Vagina (tissue), 2 donors: Measurements from ENCODE around the gene EPN1. TPM values are rescaled to one million over a fixed set of nuclear protein-coding genes. Genes with fewer than 3 reads are reported as not detected.
"Not testable (repeated sequence)": the region's sequence is repeated elsewhere in the genome, so short reads cannot be mapped to it uniquely, and the experiment has no call there.

Experiments
- DNase-seq, 2 donors: peaks; one replicate each; pipeline ENCODE4 v3.0.0-alpha.2; 2017; ENCODE audit errors: extremely low spot score in 2 of 2
- H3K27ac ChIP-seq: fragments of 200-600 bp; sonication (generic); one replicate; pipeline ENCODE4 v1.5.1; 2019
- H3K27me3 ChIP-seq: fragments of 200-600 bp; sonication (generic); one replicate; pipeline ENCODE4 v1.5.1; 2019
- H3K36me3 ChIP-seq, 2 donors: fragments of 200-600 bp; sonication (generic); one replicate each; pipeline ENCODE4 v1.5.1; 2017 to 2019
- H3K4me1 ChIP-seq: fragments of 200-600 bp; sonication (generic); one replicate; pipeline ENCODE4 v1.5.1; 2019
- H3K4me3 ChIP-seq, 2 donors: fragments of 200-600 bp; sonication (generic); 1 replicate in 1 of 2; 2 replicates in 1 of 2; pipeline ENCODE4 v1.5.1; 2016 to 2019
- H3K9me3 ChIP-seq: fragments of 200-600 bp; sonication (generic); one replicate; pipeline ENCODE4 v1.5.1; 2019
- CTCF ChIP-seq, 3 experiments: fragments of 450-650 bp in 2 of 3; fragments of 200-600 bp in 1 of 3; sonication (generic) in 1 of 3; IDR thresholded peaks; one replicate each; pipeline ENCODE4 v1.5.1; 2017 to 2019; ENCODE audit warnings: antibody characterized with exemption in 3 of 3, mild to moderate bottlenecking in 2 of 3, moderate library complexity in 2 of 3
- POLR2A ChIP-seq, 2 donors: fragments of 450-650 bp; IDR thresholded peaks; one replicate each; pipeline ENCODE4 v1.6.1; 2017; ENCODE audit warnings: antibody characterized with exemption in 2 of 2, mild to moderate bottlenecking in 2 of 2, moderate library complexity in 2 of 2
- POLR2AphosphoS5 ChIP-seq, 2 donors: sonication (generic); formaldehyde crosslinking; IDR thresholded peaks; one replicate each; pipeline ENCODE4 v1.9.0; 2017; ENCODE audit warnings: antibody characterized with exemption in 2 of 2, mild to moderate bottlenecking in 2 of 2, low read depth in 1 of 2; ENCODE audit not compliant: insufficient read depth in 1 of 2
- intact Hi-C: fragments of 100-400 bp; cut with DNase I; formaldehyde crosslinking; loops from one replicate; pipeline ENCODE4 v1.15.1; 2023
- total RNA-seq: library from RNA; depleted of rRNA; stranded (reverse); fragments of >200 nt; gene quantifications from one replicate; pipeline ENCODE4 v1.2.3, GENCODE V29; 2016

The EPN1 gene
- total RNA-seq, 1 donor from 2014 or later: 43.7 TPM

GRCh38 chr19:55712804-55713631 is 38.0 kb downstream of the EPN1 start:
- no peaks in the 10 kb centered on the region for H3K36me3 ChIP-seq
- TF ChIP-seq POLR2A (IDR thresholded peaks at IDR 0.05): no peak
- no peak for TF ChIP-seq POLR2AphosphoS5 (IDR thresholded peaks at IDR 0.05; ENCODE audit: insufficient read depth in 1 of 2, low read depth in 1 of 2)
- no peak for TF ChIP-seq CTCF (IDR thresholded peaks at IDR 0.05)
- no peaks in the 10 kb centered on the region for H3K4me1 ChIP-seq
- intact Hi-C loops: no loop called here
- no peak overlapping the region for H3K27ac ChIP-seq
- no peaks in the 10 kb centered on the region for H3K9me3 ChIP-seq
- no peaks in the 10 kb centered on the region for H3K27me3 ChIP-seq
- no peak overlapping the region for H3K4me3 ChIP-seq
- no peak for DNase-seq

GRCh38 chr19:55716531-55716930 is 41.5 kb downstream of the EPN1 start:
- TF ChIP-seq POLR2AphosphoS5 (IDR thresholded peaks at IDR 0.05; ENCODE audit: insufficient read depth in 1 of 2, low read depth in 1 of 2) (no peak), CTCF (IDR thresholded peaks at IDR 0.05) (no peak), POLR2A (IDR thresholded peaks at IDR 0.05) (no peak)
- no peak for DNase-seq
- Histone ChIP-seq H3K4me3 (no peak overlapping the region), H3K9me3 (no peaks in the 10 kb centered on the region), H3K36me3 (no peaks in the 10 kb centered on the region), H3K27me3 (no peaks in the 10 kb centered on the region), H3K27ac (no peak overlapping the region), H3K4me1 (no peaks in the 10 kb centered on the region)
- intact Hi-C loops: no loop called here

- TF ChIP-seq POLR2A (IDR thresholded peaks at IDR 0.05): no peak
- H3K36me3 ChIP-seq: no peaks in the 10 kb centered on the region
- no peaks in the 10 kb centered on the region for H3K4me1 ChIP-seq
- no peaks in the 10 kb centered on the region for H3K9me3 ChIP-seq
- no peak for DNase-seq
- H3K4me3 ChIP-seq: no peak overlapping the region
- H3K27me3 ChIP-seq: no peaks in the 10 kb centered on the region
- H3K27ac ChIP-seq: no peak overlapping the region
- intact Hi-C loops: no loop called here
These were observed 42.2 kb downstream of the EPN1 start for GRCh38 chr19:55717251-55717650.

GRCh38 chr19:55717879-55718711 is 43.1 kb downstream of the EPN1 start:
- H3K4me1 ChIP-seq, H3K4me3 ChIP-seq, H3K27me3 ChIP-seq, H3K36me3 ChIP-seq, intact Hi-C loops, DNase-seq, H3K27ac ChIP-seq, H3K9me3 ChIP-seq: not testable (repeated sequence)

GRCh38 chr19:55720214-55720746 is 45.3 kb downstream of the EPN1 start:
- no peak for DNase-seq
- no peaks in the 10 kb centered on the region for H3K4me1 ChIP-seq
- H3K9me3 ChIP-seq: no peaks in the 10 kb centered on the region
- no peaks in the 10 kb centered on the region for H3K27me3 ChIP-seq
- TF ChIP-seq CTCF (IDR thresholded peaks at IDR 0.05): no peak
- TF ChIP-seq POLR2A (IDR thresholded peaks at IDR 0.05): no peak
- no peak for TF ChIP-seq POLR2AphosphoS5 (IDR thresholded peaks at IDR 0.05; ENCODE audit: insufficient read depth in 1 of 2, low read depth in 1 of 2)
- H3K4me3 ChIP-seq: no peak overlapping the region
- no peak overlapping the region for H3K27ac ChIP-seq
- intact Hi-C loops: no loop called here
- H3K36me3 ChIP-seq: no peaks in the 10 kb centered on the region
